GM18951 (cell line): Measurements from ENCODE around the gene FXYD2.
"Not testable (repeated sequence)": the region's sequence is repeated elsewhere in the genome, so short reads cannot be mapped to it uniquely, and the experiment has no call there.

Experiments
- POLR2A ChIP-seq: IDR thresholded peaks from 4 replicates; pipeline ENCODE4 v1.6.1; 2011; ENCODE audit warnings: mild to moderate bottlenecking; ENCODE audit not compliant: insufficient read length, insufficient read depth; ENCODE audit errors: extremely low read depth
- in situ Hi-C: fragments of 300-500 bp; cut with MboI; formaldehyde crosslinking; loops from one replicate; pipeline ENCODE4 v1.12.0; 2022; ENCODE audit warnings: low sequenced_read_pairs, mixed read lengths, inconsistent platforms; ENCODE audit not compliant: unreplicated experiment

Gene FXYD2

DNA sequence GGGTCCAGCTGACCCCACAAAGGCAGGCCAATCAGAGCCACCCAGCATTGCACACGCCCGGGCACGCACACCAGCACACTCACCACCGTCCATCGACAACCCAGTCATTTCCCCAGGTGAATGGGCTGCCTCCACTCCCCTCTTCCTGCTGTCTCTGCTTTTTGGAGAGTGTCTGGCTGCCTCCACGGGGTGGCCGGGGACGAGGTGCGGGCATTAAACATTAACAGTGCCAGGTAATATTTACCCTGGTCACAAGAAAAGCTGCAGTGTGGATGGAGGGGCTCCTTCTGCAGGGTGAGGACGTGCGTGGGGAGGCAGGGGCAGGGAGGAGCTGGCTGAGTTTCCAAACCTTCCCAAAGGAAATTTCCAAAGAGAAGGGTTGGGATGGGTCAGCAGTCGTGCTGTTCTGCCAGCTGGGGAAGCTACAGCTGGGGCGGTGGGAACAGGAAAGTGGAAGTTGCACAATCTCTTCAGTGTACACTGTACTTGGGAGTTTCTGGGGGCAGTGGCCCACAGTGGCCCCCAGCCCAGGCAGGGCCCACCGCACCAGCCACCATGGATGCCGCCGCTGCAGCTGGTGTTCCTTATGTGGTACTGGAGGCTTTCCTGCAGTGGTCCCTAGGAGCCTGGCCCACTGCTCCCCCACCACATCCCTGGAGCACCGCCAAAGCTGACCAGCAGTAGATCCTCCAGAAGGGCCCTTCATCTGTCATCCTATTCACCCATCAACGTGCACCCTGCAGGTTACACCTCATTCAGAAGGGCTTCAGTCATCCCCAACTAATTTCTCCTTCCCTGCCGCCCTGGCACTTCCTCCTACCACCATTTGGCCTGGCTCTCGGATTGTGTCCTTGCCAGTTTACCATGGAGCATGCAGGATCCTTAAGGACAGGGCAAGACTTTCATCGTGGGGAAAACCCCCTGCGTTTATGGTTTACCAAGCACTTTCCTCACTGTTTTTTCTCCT, at the start of gene FXYD2:
TSS of gene FXYD2 (minus strand) at position 174 of the 967 bp plus-strand sequence. CDS start at position 108, 66 bp downstream.
- in situ Hi-C loops, result no loop called here

DNA sequence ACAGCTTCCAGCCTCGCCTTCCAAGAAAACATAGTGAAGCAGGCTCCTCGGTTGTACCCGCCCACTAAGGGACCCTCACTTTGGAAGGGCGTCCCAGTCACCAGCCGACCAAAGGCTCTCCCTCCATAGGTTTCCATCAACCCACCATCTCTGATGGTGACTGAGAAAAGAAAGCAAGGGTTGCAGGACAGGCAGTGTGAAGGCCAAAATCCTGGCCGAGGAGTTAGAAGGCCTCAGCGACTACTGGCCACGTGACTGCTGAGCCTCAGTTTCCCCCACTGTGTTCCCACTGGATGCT, 49.2 kb upstream of the FXYD2 start:
- in situ Hi-C loops, result no loop called here
- no peak for TF ChIP-seq POLR2A

More for the DNA sequence above, at the start of gene FXYD2:
- TF ChIP-seq POLR2A, result peak; percentile 48

DNA sequence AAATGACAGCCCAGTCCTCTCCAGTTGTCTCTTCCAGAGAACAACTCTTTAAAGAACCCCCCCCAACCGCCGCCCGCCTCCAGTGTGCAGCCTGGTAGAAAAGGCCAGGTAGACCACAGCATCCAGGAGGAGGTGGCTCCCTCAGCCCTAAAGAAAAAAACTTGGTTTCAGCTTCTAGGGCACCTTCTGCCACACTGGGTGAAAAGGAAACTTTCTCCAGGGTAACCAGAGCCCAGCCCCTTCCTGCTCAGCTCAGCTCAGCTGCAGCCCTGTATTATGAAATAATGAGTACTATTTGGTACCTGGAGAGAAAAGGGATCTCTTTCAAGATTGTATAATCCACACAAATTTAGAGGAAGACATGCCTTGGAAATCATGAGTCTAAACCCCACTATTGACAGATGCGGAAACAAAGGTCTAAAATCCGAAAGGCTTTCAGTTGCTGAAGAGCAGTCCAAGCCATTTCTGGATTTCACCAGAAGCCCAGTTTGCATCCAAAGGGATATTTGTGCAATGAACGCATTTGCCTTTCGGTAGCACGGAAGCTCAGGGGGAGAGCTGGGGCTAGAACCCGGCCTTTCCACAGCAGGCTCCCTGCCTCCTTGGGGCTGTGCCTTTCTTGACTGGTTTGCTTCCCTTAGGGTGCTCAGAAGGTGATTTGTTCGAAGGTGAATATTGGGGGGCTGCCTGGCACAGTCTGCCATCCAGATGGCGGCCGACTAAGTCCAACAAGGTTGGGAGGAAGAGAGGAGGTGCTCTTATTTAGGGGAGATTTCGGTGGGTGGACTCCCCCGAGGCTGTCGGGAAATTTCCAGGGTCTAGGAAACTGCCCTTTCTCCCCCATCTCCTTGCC, 48.7 kb upstream of the FXYD2 start:
- TF ChIP-seq POLR2A, result no peak
- in situ Hi-C loops, result no loop called here

DNA sequence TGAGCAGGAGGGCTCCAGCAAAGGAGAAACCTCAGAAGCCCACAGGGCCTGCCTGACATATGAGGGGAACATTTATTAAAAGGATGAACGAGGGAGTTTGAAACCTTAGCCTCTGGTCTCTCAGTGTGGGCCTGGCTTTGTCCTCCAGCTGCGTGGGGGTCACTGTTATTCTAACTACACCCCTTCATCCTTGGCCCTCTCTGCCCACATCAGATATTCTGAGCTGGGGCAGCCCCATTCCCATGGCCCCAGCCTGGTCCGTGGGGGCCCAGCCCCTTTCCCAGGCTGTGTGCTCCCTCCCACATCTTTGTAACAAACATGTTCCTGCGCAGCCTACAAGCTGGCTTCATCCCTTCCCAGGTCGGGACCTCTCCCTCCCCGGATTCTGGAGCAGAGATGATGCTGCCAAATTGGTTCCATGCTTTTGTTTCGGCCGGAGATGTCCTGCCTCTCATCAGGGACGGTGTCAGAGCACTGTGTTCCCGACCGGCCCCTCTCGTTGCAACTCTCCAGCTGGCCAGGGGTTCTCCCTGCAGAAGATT, 47.9 kb upstream of the FXYD2 start:
- in situ Hi-C loops, result no loop called here
- TF ChIP-seq POLR2A, result no peak

DNA sequence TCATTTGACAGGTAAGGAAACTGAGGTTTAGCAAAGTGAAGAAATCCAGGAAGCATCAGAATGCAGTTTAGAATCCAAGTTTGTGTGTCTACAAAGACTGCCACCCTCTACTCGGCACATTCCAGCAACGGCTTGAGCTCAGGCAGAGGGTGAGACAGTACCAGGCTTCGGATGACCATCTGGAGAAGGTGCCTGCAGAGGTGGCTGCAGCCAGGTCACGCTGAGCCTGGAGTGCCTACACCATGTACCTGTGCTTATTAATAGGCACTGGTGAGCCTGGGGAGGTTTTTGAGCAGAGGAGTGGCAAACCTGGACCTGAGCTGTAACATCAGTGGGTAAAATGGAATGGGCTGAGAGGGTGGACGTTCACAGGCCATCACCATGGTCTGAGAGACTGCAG, 47.2 kb upstream of the FXYD2 start:
- in situ Hi-C loops, result no loop called here

DNA sequence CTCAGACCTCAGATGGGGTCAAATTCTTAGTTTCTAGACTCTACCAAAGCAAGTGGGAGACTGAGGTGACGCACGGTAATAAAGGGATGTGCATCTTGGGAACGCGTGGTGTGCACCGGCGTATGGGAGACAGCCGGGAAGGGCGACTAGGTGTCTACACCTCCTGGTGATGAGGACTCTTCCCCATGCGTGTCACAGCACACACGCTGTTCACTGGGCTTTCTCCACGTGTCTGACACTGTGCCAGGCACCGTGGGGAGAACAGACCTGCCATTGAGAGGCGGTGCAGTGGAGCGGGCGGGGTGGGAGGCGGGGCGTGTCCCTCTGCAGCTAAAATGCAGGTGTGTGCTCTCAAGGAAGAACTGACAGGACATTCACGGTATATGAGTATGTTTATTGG, 46.6 kb upstream of the FXYD2 start:
- in situ Hi-C loops, result no loop called here
- TF ChIP-seq POLR2A, result no peak

More for the DNA sequence above, 47.2 kb upstream of the FXYD2 start:
- no peak for TF ChIP-seq POLR2A

DNA sequence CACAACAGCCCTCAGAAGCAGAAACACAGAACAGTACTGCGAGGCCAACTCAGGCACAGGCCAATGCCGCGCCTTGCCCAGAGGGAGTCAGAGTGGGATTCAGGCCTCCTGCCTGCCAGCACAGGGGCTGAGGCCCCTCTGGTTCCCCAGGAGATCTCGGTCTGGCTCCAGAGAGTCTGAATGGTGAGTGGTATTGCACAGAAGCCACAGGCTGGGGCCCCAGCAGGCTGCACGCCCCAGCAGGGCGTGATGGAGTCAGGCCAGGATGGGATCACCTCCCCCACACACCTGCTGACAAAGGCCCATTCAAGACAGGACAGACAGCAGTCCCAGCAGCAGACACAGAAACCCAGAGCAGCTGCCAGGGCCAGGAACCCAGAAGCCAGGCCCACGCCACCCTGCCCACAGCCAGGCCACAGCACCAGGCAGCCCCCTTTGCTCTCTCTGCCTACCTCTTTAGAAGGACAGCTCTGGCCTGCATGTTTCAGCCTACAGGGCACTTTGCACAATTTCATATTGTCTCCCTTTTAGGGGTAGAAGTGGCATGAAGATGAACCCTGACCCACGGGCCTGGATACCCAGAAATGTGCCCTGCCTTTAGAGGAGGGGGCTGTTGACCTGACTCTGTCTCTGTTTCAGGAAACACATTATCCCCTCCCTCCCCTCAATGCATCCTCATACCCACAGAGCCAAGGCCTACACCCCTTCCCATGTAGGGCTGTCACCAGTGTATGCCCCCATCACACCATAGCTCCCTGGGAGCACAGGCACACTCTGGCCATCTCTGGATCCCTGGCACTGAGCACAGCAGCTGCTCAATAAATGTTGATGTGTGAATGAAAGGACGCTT, 45.8 kb upstream of the FXYD2 start:
- in situ Hi-C loops, result no loop called here
- TF ChIP-seq POLR2A, result no peak

DNA sequence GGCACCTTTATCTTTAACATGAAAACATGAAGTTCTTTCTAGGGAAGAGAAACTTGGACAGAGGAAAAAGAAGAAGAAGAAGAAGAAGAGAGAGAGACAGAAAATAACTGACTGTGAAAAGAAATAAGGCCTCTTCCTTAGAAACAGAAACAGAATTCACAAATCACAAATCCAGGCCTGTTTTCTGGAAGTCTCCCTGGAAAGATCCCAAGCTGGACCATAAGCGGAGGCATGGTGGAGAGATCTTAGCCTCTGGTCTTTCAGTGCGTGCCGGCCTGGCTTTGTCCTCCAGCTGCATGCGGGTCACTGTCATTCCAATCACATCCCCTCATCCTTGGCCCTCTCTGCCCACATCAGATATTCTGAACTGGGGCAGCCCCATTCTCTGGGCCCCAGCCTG, 45.1 kb upstream of the FXYD2 start:
- TF ChIP-seq POLR2A, result no peak
- in situ Hi-C loops, result no loop called here

DNA sequence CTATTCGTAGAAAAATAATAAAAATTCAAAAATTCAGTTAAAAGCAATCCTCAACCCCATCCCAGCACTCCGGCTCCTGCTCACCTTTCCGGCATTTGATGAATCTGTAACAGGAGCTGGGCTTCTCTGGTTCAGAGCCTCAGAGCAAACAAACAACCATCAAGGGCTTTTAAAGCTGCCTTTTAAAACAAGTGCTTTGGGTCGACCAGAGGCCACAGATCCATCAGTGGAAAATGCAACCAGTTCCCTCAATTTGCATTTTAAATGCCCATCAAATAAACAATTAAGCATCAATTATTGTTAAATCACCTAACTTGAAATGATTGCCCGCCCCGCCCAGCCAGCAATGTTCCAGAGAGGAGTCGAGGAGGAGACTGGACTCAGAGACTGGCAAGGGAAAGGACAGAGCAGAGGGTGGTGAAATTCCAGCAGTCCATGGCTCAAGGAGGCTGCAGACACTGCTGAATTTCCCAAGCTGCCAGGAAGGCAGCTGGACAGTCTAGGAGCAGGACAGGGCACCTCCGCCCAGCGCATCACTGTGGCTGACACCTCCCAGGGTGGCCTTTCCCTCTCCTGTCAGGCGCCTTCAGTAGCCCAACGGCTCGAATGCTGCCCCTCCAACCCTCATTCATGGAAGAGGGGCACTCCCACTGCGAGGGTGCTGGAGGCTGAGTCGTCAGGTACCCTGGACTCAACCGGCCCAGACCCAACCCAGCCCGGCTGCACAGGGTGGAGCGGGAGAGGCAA, 44.4 kb upstream of the FXYD2 start:
- in situ Hi-C loops, result no loop called here
- TF ChIP-seq POLR2A, result no peak

DNA sequence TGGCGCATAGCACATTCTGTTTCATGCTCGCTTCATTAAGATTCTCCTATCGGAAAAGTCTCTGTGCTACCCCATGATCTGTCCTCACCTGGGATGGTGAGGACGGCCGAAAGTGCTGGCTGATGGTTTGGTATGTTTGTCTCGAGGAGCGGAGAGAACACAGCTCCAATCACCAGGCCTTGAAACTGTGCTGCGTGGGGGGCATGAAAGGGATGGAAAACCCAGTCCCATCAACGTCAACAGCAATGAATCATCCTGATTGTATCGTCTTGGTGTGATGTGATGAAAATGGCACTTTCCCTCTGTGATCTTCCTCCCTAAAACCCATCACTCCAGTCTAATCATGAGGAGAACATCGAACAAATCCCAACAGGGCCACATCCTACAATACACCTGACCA, 43.5 kb upstream of the FXYD2 start:
- TF ChIP-seq POLR2A, result no peak
- in situ Hi-C loops, result no loop called here

DNA sequence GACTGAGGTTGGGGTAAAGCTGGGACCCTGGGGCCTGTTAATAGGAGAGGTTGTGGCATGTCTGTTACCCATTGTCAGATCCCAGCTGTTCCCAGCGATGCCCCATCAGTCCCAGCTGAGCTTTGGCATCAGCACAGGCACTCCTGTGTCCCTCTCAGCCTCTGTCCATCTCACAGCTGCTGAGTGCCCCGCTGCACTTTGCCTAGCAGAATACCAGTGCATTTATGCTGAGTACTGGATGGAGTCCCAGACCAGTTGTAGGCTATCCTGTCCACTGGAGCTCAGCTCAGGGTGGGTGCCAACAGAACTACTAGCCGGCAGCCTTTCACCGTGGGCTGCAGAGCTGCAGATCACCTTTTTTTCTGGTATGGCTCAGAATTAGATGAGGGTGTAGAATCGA, 42.0 kb upstream of the FXYD2 start:
- no peak for TF ChIP-seq POLR2A
- in situ Hi-C loops, result no loop called here

DNA sequence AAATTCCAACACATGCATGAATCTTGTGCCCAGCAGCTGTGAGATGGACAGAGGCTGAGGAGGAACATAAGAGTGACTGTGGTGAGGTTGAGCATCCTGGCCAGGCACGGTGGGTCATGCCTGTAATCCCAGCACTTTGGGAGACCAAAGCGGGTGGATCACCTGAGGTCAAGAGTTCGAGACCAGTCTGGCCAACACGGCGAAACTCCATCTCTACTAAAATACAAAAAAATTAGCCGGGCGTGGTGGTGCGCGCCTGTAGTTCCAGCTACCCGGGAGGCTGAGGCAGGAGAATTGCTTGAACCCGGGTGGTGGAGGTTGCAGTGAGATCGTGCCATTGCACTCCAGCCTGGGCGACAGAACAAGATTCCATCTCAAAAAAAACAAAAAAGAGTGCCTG, 41.0 kb upstream of the FXYD2 start:
- in situ Hi-C loops, result not testable (repeated sequence)
